H1 (cell line): ENCODE data around the gene PROSER2. TPM values are rescaled to one million over a fixed set of nuclear protein-coding genes. Genes with fewer than 3 reads are reported as not detected.

Source experiments
- BACH1 ChIP-seq: IDR thresholded peaks from 2 replicates; pipeline ENCODE4 v1.6.1; 2012; ENCODE audit warnings: low read length, improper control_type of control experiment
- CHD7 ChIP-seq: fragments of 300-600 bp; sonication (generic); IDR thresholded peaks from 2 replicates; pipeline ENCODE4 v1.7.1; 2012; ENCODE audit warnings: low read length, moderate library complexity, mild to moderate bottlenecking, inconsistent platforms; ENCODE audit not compliant: insufficient replicate concordance
- KDM1A ChIP-seq: fragments of 200-600, 300-600 bp; sonication (generic); IDR thresholded peaks from 2 replicates; pipeline ENCODE4 v1.7.1; 2016; ENCODE audit warnings: mild to moderate bottlenecking, low read length, borderline replicate concordance
- KDM4A ChIP-seq: IDR thresholded peaks from one replicate; pipeline ENCODE4 v1.7.1; 2012; ENCODE audit warnings: low read depth, mild to moderate bottlenecking, moderate library complexity, low read length, inconsistent platforms; ENCODE audit not compliant: severe bottlenecking
- NRF1 ChIP-seq: IDR thresholded peaks from 2 replicates; pipeline ENCODE4 v1.6.1; 2011; ENCODE audit warnings: mild to moderate bottlenecking, low read depth, low read length, improper control_type of control experiment
- POLR2A ChIP-seq, 2 experiments: IDR thresholded peaks; 1 replicate in 1 of 2; 2 replicates in 1 of 2; pipeline ENCODE4 v1.6.1; 2011; ENCODE audit warnings: low read depth in 2 of 2, low read length in 2 of 2, mild to moderate bottlenecking in 2 of 2; ENCODE audit errors: control extremely low read depth in 1 of 2
- SUZ12 ChIP-seq: fragments of 200-600 bp; sonication (generic); IDR thresholded peaks from 2 replicates; pipeline ENCODE4 v1.6.1; 2012; ENCODE audit warnings: mild to moderate bottlenecking, inconsistent platforms, low read length, moderate library complexity, mixed read lengths
- TEAD4 ChIP-seq: IDR thresholded peaks from 2 replicates; pipeline ENCODE4 v1.6.1; 2012; ENCODE audit warnings: low read depth, low read length, inconsistent platforms, mixed read lengths
- polyA plus RNA-seq, 7 experiments: library from polyadenylated mRNA; depleted of rRNA in 3 of 7; stranded (reverse) in 5 of 7; unstranded in 2 of 7; fragments of >200 nt in 5 of 7; fragments of 200-250 nt in 2 of 7; gene quantifications; 1 replicate in 5 of 7; 2 replicates in 1 of 7; 4 replicates in 1 of 7; pipeline versions ENCODE4 v1.2.1 to v1.2.3, GENCODE V29; 2011 to 2013; ENCODE audit warnings: missing spikeins in 2 of 7, mixed read lengths in 2 of 7
- total RNA-seq: library from RNA; stranded (reverse); fragmentation: NEBNext Ultra II Directional; extraction: Animal tissue kit (Norgen Biotek cat#: 25700); gene quantifications from 2 replicates; pipeline ENCODE4 v1.2.1, GENCODE V29; 2021

The PROSER2 gene
- total and polyA plus RNA-seq, 2 of the 8 experiments (the other 6 are each of a cell fraction or from before 2014, with no cell fraction given): 3.9 to 13.7 TPM

GRCh38 chr10:11856089-11856488 lies 32.9 kb downstream of the PROSER2 start (continued):
- TF ChIP-seq NRF1 (no peak), POLR2A (IDR thresholded peaks at IDR 0.05; ENCODE audit: control extremely low read depth in 1 of 2, low read depth in 2 of 2, low read length in 2 of 2) (no peak), KDM1A (no peak), KDM4A (no peak), SUZ12 (no peak), BACH1 (no peak), TEAD4 (no peak), CHD7 (no peak)
- TF ChIP-seq, all 59 proteins: peak for 0
